ENCODE data around the gene SLFN5. TPM values are rescaled to one million over a fixed set of nuclear protein-coding genes. Genes with fewer than 3 reads are reported as not detected.

SLFN5 gene
- total RNA-seq = 5.5 and 21.0 TPM in 2 replicates

DNA sequence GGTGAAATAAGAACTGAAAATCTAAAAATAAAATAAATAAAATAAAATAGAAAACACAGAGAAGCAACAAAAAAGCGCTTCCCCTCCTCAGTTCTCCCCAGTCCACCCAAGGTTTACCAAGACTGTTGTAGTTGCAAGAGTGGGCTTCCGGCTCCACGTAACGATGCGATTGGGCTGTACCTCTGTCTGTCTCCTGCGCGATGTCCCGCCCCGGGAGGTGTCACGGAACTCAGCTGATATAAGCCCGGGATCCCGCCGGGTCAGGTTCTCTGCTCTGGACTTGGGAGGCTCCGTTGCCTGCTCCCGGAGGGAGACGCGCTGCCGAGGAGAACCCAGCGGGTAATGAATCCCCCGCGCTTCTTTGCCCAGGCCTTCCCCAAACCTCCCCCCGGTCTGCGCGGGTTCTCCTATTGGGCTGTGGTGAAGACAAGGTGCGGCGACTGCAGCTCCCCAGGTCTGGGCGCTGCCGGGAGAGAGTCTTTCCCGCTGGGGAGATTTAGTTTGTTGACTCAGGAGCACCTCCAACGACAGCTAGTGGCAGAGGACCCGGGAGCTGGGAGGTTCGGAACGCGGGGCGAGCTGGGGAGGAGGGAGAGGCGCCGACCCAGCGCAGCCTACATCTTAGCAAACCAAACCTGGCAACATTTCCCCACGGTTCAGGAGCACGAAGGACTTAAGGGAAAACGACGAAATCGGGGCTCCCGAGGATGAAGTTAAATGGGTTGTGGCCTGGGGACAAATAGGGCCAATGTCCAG lies at the start of gene SLFN5:
SLFN5 (plus strand) TSS at position 268 of the 756 bp plus-strand sequence. CDS start 15,619 bp downstream, outside the sequence.

DNA sequence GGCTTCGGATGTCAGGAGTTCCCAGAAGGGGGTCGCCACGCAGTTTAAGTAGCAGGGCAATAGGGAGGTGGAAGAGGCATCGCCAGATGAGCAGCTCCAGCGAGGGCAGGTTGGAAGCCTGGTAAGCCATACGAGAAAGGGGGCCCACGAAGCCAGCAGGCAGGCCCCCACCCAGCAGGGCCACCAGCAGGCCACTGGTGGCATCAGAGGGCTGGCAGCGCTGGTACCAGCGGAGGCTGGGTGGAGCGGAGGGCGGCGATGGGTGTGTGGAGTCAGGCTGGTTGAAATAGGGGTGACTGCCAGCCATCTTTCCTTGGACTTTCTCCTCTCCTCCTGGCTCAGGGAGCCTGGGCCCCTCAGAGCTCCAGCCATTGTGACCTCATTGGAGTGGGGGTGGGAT lies 48.9 kb upstream of the SLFN5 start, which contains the start of gene SLC35G3:
SLC35G3 (minus strand) TSS at position 393 of the 400 bp plus-strand sequence; CDS start at position 307, 86 bp downstream.

Other genes with a start within 250 kb of the SLFN5 start
- 10.6 and 12.2 TPM in 2 replicates for gene RFFL, start 179.4 kb upstream of the SLFN5 start, total RNA-seq
- gene RAD51D, start 123.2 kb upstream of the SLFN5 start, total RNA-seq = 6.7 and 12.8 TPM in 2 replicates
- gene FNDC8, start 121.5 kb upstream of the SLFN5 start, total RNA-seq = not detected in 2 replicates
- 9.8 and 14.6 TPM in 2 replicates for gene NLE1, start 100.8 kb upstream of the SLFN5 start, total RNA-seq
- gene UNC45B, start 95.3 kb upstream of the SLFN5 start, total RNA-seq = not detected in 2 replicates
- not detected in 2 replicates for gene SLC35G3, start 48.7 kb upstream of the SLFN5 start, total RNA-seq
- 0.22 and 0.39 TPM in 2 replicates for gene SLFN11, start 130.5 kb downstream of the SLFN5 start, total RNA-seq
- gene SLFN12, start 189.4 kb downstream of the SLFN5 start, total RNA-seq = 27.5 and 45.8 TPM in 2 replicates
- 6.7 and 8.9 TPM in 2 replicates for gene SLFN13, start 205.7 kb downstream of the SLFN5 start, total RNA-seq

All from placental epithelial cell (primary cell).